HG03064 (cell line): ENCODE data around the gene HJURP.

Source experiments
- ATAC-seq: cut with Tn5 transposase; IDR thresholded peaks from one replicate; pipeline ENCODE4 v1.9.1; 2021; ENCODE audit warnings: low read depth; ENCODE audit not compliant: unreplicated experiment

The HJURP gene

DNA sequence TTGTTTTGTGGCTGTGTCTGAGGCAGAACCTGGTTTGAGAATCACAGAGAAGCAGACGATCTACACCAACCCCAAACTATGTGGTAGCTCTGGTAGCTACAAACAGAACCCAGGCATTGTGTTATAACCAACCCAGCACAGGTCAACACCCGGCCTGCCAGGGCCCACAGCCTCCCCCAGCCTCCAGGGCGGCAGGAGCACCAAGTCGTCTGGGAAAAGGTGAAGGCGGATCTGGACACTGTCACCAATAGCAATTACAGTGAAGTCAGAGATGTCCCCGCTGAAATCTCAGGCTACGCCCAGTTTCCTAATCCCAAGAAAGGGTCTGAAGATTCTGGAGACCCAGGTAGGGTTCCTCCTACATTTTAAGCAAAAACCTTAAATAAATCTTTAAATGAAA, 3.6 kb downstream of the HJURP start:
- no peak for ATAC-seq

- no peak for ATAC-seq
Observed at GRCh38 chr2:233849607-233850271, 4.6 kb downstream of the HJURP start.

DNA sequence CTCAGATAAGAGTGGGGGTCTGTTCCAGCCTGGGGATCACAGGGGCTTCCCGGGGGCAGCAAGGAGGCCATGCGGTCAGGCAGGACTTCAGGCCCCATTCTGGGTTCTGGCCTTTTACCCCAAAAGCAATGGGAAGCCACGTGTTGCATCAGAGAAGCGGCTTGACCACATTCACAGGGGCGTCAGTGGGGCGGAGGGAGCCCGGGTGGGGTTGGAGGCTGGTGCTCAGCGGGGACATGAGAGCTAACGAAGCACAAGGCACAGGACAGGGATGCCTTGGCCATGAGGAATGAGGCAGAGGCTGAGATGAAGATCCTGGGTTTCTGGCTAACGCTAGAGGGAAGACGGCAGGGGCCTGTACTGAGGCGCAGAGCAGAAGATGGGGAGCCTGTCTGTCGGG, 6.1 kb downstream of the HJURP start:
- no peak for ATAC-seq

- ATAC-seq, result no peak
Observed at GRCh38 chr2:233847248-233847898, 7.0 kb downstream of the HJURP start.

- no peak for ATAC-seq
Observed at GRCh38 chr2:233846387-233847247, 7.7 kb downstream of the HJURP start.

- ATAC-seq, result no peak
Observed at GRCh38 chr2:233845301-233846060, 8.9 kb downstream of the HJURP start.

DNA sequence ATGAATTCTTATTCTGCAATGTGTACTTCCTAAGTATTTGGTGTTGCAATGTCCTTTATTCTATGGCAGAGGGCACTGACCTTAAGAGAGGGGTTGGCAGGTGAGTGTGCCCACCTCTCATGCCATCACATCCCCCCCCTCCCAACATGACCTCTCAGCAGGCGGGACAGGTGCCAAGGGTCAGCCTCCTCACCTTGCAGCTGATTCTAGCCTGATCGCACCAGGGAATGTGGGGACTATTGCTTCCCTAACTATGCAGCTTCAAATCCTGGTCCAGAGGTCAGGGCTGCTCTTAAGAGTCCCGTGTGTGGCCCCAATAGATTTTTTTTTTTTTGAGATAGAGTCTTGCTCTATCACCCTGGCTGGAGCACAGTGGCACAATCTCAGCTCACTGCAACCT, 9.5 kb downstream of the HJURP start:
- no peak for ATAC-seq

DNA sequence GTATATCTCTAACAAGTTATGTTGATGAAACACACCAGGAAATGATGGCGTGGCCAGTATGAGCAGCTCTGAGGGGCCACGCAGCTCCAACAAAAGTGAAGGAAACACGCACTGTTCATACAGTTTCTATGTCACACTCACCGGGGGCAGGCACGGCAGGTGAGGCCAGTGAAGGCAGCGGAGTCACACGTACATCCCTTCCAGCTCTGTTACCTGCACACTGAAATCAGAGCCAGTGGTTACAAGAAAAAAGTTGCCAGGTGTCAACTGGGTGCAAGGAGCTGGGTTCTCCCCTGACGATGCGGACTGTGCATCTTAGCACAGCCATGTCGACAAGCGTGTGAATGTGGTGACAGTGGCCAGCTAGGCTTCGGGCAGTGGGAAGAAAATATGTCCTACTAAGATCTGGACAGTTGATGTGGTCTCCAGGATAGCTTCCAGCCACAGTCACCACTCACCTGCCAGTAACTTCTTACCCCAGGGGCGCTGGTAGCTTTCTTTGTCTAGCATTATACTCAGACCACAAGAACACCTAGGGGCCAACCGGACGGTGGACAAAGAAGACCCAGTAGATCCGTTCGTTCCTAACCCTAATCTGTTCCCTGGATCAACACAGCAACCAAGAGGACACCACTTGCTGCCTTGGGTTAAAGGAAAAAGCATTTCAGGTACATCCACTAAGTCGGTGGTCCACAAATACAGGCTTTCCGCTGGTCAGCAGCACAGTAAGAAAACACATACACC, 10.1 kb downstream of the HJURP start:
- ATAC-seq, result no peak

- no peak for ATAC-seq
Observed at GRCh38 chr2:233841183-233841582, 13.2 kb downstream of the HJURP start.

DNA sequence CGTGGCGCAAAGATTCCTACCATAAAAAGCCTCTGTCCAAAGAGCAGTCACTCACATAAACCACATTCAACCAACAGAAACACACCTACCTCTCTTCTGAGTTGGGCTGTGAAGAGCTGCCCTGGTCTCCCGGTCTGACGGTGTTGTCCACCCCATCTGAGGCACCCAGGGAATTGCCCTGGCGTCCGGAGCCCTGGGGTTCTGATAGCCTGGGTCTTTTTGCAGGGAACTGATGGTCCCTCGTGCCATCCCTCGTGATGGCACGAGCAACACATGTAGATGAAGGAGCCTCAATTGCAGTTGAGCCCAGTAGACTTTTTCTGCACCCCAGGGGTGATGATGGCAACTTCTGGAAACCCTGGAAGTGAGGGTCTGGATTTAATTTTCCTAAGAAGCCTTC, 13.8 kb downstream of the HJURP start:
- ATAC-seq, result no peak

DNA sequence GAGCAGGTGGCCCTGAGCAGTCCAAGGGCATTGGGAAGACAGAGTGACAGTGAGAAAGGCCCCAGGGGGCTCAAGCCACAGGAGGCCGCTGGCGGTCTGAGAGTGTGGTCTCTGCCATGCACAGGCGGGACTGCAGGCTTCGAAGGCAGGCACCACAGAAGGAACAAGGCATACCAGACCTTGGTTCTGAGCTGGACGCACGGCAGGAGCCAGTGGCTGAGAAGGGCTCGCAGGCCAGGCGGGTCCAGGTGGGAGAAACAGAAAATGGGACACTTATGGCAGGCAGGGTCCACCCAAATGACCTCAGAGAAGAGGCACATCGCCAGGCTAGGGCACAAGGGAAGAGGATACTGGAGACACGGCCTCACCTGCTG, 14.9 kb downstream of the HJURP start:
- no peak for ATAC-seq

GRCh38 chr2:233838726-233839446, 15.4 kb downstream of the HJURP start:
- no peak for ATAC-seq

DNA sequence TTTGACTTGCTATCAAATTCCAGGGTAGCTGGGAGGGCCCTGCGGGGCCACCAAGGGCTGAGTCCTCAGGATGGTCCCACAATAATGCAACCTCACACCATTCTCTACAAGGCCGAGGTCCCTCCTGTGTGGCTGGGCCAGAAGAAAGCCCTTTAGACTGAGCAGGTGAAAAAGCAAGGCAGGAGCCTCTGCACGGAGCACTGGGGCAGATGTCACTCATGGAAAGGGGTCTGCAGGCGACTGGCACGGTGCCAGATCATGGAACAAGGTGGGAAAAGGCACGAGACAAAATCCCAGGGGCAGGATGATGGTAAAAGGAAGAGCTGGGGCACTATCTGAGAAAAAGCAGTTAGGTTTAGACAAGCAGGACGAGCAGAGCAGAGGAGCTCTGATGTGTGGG, 16.1 kb downstream of the HJURP start:
- ATAC-seq, result no peak

DNA sequence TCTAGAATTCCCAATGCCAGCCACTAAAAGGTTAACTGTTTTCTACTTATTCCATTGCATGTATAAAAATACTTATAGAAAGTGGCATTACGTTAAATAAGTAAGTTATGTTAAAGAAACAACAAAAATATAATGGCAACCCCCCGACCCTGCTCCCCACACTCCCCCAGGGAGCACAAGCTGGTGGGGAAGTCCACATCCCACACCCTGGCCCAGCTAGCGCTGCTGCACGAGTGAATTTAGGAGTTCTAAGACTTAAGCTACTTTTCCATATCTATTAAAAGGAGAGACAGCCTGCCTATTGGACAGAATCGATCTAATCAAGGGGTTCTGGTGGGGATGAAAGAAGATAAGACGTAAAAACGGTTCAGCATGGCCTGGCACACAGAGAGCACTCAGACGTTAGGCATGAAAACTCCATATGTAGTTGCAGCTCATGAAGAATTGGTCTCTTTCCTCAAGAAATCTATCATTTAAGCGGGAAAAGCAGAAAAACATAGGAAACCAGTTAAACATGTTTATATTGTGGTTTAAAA, 16.6 kb downstream of the HJURP start:
- no peak for ATAC-seq

DNA sequence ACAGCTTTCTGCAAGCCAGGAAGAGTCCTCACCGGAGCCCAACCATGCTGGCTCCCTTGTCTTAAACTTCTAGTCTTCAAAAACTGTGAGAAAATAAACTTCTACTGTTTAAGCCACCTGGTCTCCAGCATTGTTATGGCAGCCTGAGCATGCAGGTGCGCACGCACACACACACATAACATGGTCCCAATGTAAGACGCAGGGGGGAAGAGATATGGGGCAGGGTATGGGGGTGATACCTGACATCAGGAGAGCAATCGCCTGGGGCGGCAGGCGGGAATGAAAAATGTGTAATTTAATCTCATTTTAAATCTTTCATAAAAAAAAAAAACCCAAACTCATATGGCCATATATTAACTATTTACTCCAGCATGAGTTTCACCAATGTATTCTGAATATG, 18.0 kb downstream of the HJURP start:
- ATAC-seq, result no peak

DNA sequence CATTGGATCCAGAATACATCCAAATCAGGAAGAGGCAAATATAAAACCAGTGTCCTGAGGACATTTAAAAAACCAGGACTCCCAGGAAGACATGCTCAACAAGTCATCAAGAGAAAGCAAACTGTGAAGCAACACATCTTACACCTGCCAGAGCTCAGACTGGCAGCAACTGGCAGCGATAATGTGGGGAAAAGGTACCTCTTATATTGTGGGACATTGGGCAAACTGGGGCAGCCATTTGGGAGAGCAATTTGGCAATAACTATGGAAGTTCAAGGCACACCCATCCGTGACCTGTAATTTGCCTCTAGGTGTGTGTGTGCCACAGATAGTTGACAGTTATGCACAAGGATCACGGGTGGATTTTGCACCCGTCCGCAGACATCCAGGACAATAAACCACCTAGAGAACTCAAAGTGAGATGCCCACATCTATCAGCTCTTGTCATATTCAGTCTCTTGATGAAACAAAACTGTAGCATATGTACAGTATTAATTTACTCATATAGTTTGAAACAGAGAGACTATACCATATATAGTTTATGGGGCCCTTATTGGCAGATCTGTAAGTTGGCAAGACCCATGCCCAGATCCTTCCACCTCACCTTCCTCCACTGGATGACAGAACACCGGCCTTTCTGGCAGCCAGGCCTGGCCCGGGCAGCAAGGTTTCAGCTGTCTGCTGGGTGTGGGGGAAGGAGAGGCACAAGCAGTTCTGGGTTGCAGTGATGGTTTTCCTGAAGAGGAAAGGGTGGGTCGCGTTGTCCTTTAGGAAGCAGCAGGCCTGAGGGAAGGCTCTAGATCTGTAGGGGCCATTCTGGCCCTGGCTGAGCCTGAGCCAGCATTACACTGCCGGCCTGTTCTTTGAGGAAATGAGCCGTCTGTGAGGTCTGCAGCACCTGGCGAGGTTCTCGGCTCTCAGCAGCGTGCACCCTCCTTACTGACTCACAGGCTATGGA, 18.8 kb downstream of the HJURP start:
- no peak for ATAC-seq

GRCh38 chr2:233833345-233833744, 21.0 kb downstream of the HJURP start:
- ATAC-seq, result no peak

GRCh38 chr2:233832869-233833311, 21.4 kb downstream of the HJURP start:
- no peak for ATAC-seq
